ENCODE measurements around the gene LRMDA. TPM values are rescaled to one million over a fixed set of nuclear protein-coding genes. Genes with fewer than 3 reads are reported as not detected.

Gene LRMDA
- total RNA-seq, 1 experiment from 2014 or later = not detected

GRCh38 chr10:75950307-75950706, 518.9 kb downstream of the LRMDA start:
- TF ChIP-seq CTCF (conservative IDR thresholded peaks at IDR 0.05; ENCODE audit: low read depth, low read length) (no peak), EZH2 (IDR thresholded peaks at IDR 0.05; ENCODE audit: borderline replicate concordance, low read depth, low read length, poor library complexity, severe bottlenecking) (no peak)
- no TSS peak for BruUV-seq (replicated peaks)
- H3K27me3 ChIP-seq (replicated peaks; ENCODE audit: insufficient read depth, low read depth, low read length, poor library complexity) = no peaks in the 10 kb centered on the region
- ChIA-PET POLR2A (ENCODE audit: low non-redundant PET) (no interaction called here), CTCF (no interaction called here)
- no peaks in the 10 kb centered on the region for H3K36me3 ChIP-seq (ENCODE audit: insufficient read depth, low read length, poor library complexity, severe bottlenecking)
- no peak for DNase-seq (ENCODE audit: low spot score)
- H3K9me3 ChIP-seq (ENCODE audit: low read depth, low read length, poor library complexity, severe bottlenecking) = no peaks in the 10 kb centered on the region
- no peak overlapping the region for H3K4me3 ChIP-seq (ENCODE audit: low read depth, low read length, poor library complexity, severe bottlenecking)
- no peak overlapping the region for H3K27ac ChIP-seq (ENCODE audit: low read depth, low read length, poor library complexity, severe bottlenecking)
- no peaks in the 10 kb centered on the region for H3K4me1 ChIP-seq (ENCODE audit: insufficient read depth, low read length, poor library complexity, severe bottlenecking)
- intact Hi-C loops (cut with micrococcal nuclease; ENCODE audit: unreplicated experiment) = no loop called here

GRCh38 chr10:75950997-75951589, 519.7 kb downstream of the LRMDA start:
- BruUV-seq (replicated peaks) = no TSS peak
- intact Hi-C loops (cut with micrococcal nuclease; ENCODE audit: unreplicated experiment) = no loop called here
- ChIA-PET POLR2A (ENCODE audit: low non-redundant PET) (no interaction called here), CTCF (no interaction called here)
- Histone ChIP-seq H3K4me3 (ENCODE audit: low read depth, low read length, poor library complexity, severe bottlenecking) (no peak overlapping the region), H3K27me3 (replicated peaks; ENCODE audit: insufficient read depth, low read depth, low read length, poor library complexity) (no peaks in the 10 kb centered on the region), H3K9me3 (ENCODE audit: low read depth, low read length, poor library complexity, severe bottlenecking) (no peaks in the 10 kb centered on the region), H3K4me1 (ENCODE audit: insufficient read depth, low read length, poor library complexity, severe bottlenecking) (no peaks in the 10 kb centered on the region), H3K27ac (ENCODE audit: low read depth, low read length, poor library complexity, severe bottlenecking) (no peak overlapping the region), H3K36me3 (ENCODE audit: insufficient read depth, low read length, poor library complexity, severe bottlenecking) (no peaks in the 10 kb centered on the region)
- no peak for DNase-seq (ENCODE audit: low spot score)
- TF ChIP-seq EZH2 (IDR thresholded peaks at IDR 0.05; ENCODE audit: borderline replicate concordance, low read depth, low read length, poor library complexity, severe bottlenecking) = no peak
- no peak for TF ChIP-seq CTCF (conservative IDR thresholded peaks at IDR 0.05; ENCODE audit: low read depth, low read length)

GRCh38 chr10:75951627-75952026, 520.2 kb downstream of the LRMDA start:
- intact Hi-C loops (cut with micrococcal nuclease; ENCODE audit: unreplicated experiment) = no loop called here
- H3K27ac ChIP-seq (ENCODE audit: low read depth, low read length, poor library complexity, severe bottlenecking) = no peak overlapping the region
- no peaks in the 10 kb centered on the region for H3K36me3 ChIP-seq (ENCODE audit: insufficient read depth, low read length, poor library complexity, severe bottlenecking)
- no peak for DNase-seq (ENCODE audit: low spot score)
- ChIA-PET POLR2A (ENCODE audit: low non-redundant PET) (no interaction called here), CTCF (no interaction called here)
- H3K4me1 ChIP-seq (ENCODE audit: insufficient read depth, low read length, poor library complexity, severe bottlenecking) = no peaks in the 10 kb centered on the region
- no peaks in the 10 kb centered on the region for H3K9me3 ChIP-seq (ENCODE audit: low read depth, low read length, poor library complexity, severe bottlenecking)
- H3K27me3 ChIP-seq (replicated peaks; ENCODE audit: insufficient read depth, low read depth, low read length, poor library complexity) = no peaks in the 10 kb centered on the region
- TF ChIP-seq EZH2 (IDR thresholded peaks at IDR 0.05; ENCODE audit: borderline replicate concordance, low read depth, low read length, poor library complexity, severe bottlenecking) = no peak
- no peak for TF ChIP-seq CTCF (conservative IDR thresholded peaks at IDR 0.05; ENCODE audit: low read depth, low read length)
- no TSS peak for BruUV-seq (replicated peaks)
- no peak overlapping the region for H3K4me3 ChIP-seq (ENCODE audit: low read depth, low read length, poor library complexity, severe bottlenecking)
